ENCODE measurements around the gene LORICRIN.

The LORICRIN gene

DNA sequence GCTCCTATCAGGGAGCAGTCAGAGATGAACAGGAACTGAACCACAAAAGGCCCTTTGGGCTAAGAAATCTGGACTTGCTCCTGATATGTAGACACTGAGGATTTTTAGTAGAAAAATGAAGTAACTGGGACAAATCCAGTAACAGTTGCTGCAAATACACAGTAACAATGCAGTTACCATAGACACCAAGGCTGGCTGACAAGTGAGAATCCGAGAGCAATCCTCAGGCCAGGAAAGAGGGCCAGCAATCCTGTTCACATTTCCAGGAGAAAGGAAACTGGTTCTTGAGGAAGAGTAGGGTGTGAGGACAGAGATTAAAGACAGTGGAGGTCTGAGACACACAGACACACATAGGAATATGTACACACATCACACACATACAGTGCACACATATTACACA, 9.3 kb upstream of the LORICRIN start:
- no peak for DNase-seq

DNA sequence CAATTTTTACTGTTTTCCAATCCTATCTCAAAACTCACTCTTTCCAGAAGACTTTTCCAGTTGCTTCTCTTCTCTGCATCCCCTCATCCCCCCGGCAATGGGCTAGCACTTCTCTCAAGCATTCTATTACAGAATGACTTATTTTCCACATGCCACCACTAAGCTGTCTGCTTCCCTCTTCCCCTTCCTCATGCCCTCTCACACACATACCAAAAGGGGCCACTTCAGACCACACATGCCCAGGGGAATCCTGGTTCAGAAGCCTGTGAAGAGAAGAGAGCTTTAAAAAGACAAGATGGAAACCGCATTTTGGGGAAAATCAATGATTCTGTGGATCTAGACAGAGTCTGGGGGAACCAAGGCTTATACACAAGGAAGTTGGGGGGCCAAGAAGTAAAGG, 8.4 kb upstream of the LORICRIN start:
- no peak for DNase-seq

DNA sequence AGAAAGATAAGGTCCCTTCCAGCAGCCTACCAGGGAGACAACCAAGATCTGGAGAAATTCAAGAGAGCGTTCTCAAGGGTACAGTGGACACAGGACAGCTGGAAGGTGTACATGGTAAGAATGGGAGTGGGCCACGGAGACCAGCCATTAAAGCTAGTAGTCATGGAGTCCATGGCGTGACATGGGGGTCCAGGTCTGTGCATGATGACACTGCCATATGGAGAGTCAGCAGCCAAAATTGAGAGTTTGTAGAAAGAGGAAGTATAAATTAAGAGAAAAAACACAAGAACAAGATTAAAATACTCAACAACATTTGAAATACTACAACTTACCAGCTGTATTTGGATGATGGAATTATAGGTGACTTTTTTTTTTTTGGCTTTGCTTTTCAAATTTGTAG, 7.9 kb upstream of the LORICRIN start:
- no peak for DNase-seq

DNA sequence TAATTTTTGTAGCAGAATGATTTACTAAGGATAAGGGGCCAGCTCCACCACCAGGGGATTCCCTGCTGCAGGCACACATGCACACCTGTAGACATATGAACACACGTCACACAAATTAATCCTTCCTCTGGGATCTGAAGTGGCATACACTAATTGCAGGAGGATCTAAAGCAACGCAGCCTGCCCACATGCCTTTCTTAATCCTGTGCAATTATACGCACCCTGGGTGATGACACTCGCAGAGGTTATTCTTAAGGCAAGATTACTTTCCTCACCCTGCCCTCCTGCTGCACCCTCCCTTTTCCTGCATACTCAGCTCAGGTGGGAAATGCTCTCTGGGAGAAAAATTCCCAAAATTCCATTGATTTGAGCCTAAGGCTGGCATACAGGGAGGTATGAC, 7.5 kb upstream of the LORICRIN start:
- no peak for DNase-seq

DNA sequence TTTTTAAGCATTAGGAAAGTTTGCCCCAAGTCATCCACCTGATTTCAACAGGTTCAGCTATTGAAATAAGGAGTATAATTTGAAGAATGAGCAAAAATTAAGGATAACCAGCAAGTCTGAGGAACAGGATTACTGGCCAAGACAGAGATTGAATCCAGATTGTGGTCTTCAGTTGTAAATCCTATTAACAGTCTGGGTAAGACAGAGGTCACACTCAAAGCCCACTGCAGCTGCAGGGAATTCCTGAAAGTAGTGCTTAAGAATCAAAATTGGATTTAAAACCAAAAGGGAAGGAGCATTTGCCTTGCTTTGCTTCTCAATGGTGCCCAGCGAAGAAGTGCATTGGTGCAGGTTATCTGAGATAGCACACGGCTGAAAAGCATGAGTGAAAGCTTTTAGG, 6.4 kb upstream of the LORICRIN start:
- no peak for DNase-seq

DNA sequence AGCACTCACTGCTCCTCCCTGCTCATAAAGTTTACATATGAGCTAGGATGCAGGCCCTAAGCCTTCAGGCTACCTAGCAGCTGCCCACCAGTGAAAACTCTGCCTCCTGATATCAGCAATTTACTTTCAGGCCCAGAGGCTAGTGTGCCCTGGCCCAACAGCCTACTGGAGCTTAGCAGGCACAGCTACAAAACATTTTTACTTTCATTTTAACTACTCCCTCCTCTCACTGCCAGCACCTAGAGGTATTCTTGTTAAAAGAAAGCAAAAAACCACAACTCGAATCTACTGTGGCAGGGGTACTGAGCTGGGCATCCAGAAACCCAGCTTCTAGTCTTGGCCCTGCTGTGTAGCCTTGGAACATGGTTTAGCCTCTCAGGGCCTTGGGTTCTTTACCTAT, 5.8 kb upstream of the LORICRIN start:
- DNase-seq = peak in 1 of 5 experiments; percentile 83

DNA sequence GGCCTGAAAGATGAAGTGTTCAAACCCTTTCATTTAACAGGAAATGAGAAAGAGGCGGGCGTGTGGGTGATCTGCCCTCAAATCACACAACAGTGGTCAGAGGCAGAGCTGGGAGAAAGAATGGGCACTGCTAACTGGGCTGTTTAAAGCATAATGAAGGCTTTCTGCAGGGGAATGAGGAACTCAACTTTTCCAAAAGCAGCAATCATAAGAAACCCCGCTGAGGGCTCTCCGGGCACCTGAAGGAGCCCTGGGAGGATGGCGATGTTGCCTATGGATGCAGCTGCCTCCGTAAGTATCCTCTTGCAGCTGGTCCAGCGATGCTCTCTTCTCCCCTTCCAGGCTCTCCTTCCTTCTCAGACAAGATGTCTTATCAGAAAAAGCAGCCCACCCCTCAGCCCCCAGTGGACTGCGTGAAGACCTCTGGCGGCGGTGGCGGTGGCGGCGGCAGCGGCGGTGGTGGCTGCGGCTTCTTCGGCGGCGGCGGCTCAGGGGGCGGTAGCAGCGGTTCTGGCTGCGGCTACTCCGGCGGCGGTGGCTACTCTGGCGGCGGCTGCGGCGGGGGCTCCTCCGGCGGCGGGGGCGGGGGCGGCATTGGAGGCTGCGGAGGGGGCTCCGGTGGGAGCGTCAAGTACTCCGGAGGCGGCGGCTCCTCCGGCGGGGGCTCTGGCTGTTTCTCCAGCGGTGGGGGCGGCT, 1.2 kb downstream of the LORICRIN start:
- peak in 1 of 5 experiments; percentile 67 for DNase-seq

DNA sequence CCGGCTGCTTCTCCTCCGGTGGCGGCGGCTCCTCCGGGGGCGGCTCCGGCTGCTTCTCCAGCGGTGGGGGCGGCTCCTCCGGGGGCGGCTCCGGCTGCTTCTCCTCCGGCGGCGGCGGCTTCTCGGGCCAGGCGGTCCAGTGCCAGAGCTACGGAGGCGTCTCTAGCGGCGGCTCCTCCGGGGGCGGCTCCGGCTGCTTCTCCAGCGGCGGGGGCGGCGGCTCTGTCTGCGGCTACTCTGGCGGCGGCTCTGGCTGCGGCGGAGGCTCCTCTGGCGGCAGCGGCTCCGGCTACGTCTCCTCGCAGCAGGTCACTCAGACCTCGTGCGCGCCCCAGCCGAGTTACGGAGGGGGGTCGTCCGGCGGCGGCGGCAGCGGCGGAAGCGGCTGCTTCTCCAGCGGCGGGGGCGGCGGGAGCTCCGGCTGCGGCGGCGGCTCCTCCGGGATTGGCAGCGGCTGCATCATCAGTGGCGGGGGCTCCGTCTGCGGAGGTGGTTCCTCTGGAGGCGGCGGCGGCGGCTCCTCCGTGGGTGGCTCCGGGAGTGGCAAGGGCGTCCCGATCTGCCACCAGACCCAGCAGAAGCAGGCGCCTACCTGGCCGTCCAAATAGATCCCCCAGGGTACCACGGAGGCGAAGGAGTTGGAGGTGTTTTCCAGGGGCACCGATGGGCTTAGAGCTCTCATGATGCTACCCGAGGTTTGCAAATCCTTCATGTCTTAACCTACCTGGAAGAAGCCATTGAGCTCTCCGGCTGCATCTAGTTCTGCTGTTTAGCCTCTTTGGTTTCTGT, 2.0 kb downstream of the LORICRIN start:
- DNase-seq = peak in 3 of 5 experiments; percentile 10 to 56 (median 18)

DNA sequence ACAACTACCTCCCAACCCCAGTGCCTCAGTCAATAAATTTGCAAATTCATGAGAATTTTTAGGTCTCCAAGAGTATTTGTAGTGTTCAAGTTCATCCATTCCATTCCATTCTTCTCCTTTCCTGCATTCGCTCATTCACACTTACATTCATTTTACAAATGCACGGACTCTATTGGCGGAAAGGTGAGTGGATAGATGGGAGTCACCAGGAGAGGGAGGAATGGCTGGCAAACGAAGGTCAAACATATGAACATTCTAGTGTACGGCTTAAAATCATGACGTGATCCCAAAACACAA, 2.5 kb downstream of the LORICRIN start:
- no peak for DNase-seq

DNA sequence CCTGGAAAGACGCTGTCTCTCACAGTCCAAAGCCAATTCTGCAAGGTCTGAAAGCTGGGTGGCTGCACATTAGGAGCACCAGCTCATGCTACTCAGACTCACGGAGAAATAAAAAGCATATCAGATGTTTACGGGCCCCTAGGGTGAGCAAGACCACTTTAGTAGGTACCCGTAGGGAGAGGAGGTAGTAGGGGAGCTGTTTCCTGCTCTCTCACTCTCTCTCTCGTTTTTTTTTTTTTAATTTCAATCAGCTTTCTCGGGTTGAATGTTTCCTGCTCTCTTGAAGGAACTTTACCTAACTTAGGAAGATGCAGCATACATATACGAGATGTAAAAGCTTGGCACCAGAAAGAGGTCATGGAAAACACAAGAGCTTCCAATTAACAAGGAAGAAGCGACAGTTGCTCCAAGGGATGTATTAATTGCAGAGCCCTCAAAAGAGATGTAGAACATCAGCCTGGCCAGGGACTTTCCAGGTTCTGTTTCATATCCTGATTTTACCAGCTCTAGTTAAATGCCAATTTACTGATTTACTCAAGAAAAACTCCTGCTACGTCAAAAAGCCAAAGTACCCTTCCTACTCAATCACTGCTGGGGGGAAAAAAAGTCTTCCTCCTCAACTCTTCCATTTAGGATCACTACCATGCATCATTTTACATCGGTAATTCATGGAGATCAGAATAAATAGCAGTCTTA, 3.1 kb downstream of the LORICRIN start:
- no peak for DNase-seq

DNA sequence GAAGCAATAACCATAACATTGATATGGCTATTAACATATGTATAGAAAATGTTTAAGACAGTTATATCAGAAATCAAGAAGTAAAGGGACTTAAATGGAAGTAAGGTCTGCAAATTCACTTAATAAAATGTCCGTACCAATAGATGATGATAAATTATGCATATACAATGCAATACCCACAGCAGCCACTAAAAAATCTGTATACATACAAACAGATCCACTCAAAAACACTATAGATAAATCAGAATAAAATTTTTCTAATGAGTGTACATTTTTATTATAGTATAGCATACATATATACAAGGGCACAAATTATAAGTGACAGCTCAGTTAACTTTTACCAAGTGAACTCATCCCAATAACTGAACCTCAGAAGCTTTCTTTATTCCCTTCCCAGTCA, 6.0 kb downstream of the LORICRIN start:
- no peak for DNase-seq

DNA sequence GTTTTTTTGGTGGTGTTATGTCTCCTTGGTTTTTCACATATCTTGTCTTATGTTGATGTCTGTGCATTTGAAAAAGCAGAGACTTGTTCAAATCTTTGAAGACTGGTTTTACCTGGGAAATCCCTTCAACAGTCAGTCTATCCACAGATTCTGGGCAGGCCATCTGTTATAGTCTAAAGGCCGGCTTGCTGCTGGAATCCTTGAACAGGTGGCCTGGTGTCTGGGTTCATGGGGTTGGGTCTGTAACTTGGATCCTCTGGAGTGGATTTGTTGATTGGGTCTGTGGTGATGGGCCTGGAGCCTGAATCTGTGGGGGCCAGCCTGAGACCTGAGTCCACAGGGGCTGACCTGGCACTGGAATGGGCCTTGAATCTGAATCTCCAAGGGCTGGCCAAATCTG, 12.2 kb downstream of the LORICRIN start:
- no peak for DNase-seq

DNA sequence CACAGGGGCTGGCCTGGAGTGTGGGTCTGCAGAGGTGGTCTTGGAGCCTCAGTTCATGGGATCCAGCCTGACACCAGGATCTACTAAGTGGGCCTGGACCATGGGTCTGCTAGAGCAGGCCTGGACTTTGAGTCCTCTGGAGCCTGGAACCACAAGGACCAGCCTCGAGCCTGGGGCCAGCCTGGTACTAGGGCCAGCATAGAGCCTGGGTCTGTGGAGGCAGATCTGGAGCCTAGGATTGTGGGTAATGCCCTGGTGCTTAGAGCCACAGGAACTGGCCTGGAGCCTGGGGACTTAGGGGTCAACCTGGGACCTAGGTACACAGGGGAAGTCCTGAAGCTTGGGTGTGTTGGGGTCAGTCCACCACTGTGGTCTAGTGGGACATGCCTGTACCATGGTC, 12.7 kb downstream of the LORICRIN start:
- DNase-seq = no peak

DNA sequence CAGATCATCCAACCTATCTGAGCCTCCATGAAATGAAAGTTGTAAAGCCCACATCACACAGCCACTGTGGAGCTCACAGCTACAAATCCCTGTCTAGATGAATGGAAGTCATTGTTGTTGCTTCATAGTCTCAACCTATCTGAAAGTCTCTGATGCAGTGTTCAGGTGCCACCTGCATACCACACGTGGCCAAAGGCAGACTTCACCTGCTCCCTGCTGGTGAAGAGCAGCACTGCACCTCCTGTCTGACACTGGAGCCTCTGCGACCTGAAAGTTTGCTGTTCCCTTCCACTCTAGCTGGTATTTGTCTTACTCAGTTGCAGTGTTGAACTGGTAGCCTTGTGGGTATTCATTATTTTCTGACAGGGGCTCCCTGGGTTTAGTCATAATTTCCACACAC, 18.4 kb downstream of the LORICRIN start:
- DNase-seq = peak in 3 of 5 experiments; percentile 22 to 75 (median 35)

DNA sequence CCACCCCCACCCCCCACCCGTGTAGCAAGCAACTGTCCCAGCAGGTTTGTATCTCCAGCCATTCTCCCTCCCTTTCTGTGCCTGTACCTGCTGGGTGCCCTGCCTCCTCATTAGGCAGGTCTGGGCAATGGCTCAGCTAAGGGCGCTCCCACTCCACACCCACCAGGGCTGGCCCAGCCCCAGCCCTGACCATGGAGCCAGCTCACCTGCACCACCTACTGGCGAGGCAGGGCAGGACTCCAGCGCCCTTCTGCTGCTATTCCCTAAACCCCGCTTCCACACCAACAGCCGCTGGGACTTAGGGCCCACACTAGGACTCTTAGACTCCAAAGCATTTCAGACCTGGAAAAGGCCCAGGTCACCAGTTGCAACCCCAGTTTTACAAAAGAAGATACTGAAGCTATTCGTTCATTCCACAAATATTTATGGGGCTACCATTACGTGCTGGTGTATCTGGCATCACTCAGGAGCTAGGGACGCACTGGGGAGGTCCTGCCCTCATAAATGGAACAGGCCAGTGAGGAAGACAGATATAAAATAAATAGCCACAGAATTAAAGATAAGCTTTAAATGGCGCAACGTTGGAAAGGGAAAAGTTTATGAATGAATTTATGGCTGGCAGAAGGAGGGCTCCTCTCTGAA, 29.3 kb downstream of the LORICRIN start:
- peak in 1 of 5 experiments; percentile 22 for DNase-seq

DNA sequence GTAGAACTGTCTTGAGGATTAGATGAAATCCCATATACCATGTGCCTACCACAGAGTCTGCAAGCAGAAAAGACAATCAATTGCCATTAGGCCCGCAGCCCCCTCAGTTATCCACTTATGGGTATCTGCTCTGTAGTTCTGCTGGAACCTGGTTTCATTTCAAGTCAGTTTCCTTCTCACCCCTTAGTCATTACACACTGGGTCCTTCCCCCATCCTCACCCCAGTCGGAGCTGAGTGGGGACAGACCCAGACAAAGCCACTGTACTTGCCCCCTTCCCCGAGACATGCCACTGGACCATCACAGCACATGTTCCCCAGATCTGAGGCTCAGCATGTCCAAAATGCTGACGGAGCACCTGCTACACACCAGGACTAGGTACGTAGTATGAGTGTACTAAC, 32.0 kb downstream of the LORICRIN start:
- peak in 1 of 5 experiments; percentile 47 for DNase-seq

DNA sequence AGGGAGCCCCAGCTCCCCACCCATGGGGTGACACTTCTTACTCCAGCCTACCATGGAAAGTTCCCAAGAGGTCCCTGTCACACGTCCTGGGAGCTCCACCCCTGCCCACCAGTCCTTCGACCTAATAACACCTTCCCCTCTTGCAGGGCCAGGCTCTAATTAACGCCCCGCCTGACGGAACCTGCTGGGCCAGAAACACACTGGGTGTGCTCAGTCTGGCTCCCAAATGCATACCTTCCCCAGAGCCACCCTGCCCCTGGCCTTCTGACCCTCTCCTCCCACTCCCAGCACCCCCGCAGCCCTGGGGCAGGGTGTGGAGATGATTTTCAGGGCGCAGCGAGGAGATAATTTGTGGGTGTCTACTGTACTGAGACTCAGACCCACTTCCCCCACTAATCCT, 32.7 kb downstream of the LORICRIN start:
- DNase-seq = no peak

DNA sequence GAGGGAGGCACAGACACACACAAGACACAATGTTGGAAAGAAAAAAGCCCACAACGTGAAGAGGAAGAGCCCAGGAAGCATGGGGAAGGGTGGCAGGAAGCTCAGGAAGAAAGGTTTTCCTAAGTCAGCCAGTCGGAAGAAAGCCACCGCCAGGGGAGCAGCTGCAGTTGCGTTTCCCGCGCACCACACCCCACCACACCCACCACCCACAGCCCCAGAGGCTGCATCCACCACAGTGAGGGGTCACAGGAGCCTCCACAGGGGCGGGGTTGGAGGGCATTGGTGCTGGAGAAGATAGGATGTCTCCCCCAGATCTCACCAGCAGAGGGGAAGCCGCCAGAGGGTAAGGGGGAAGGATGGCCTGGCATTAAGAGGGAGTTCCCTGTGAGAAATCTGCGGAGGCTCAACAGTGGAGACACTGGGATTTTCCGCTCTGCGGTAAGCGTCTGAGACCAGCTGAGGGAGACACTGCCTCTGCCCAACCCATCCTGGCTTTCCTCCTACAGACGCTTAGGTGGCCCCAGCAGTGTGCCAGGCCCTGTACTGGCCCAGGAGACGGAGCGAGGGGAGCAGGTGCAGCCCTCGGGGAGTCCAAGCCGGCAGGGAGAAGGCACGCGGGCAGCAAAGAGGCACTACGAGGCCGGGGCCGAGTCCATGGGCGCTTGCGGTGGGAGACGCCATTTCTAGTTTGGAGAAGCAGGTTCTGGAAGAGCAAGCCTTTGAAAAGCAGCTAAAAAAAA, 33.4 kb downstream of the LORICRIN start:
- DNase-seq = no peak

DNA sequence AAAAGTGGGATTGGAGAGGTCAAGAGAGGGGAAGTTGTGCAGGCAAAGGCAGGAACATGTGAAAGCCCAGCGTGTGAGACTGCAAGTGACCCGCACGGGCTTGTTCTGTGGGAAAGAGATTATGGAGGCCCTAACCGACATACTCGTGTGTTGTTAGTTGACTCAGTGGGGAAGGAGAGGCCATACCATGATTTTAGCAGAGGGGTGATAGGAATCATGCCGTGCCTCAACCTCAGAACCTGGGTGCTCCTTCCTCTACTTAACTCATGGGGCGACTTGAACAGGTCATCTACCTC, 33.9 kb downstream of the LORICRIN start:
- peak in 1 of 5 experiments; percentile 26 for DNase-seq

DNA sequence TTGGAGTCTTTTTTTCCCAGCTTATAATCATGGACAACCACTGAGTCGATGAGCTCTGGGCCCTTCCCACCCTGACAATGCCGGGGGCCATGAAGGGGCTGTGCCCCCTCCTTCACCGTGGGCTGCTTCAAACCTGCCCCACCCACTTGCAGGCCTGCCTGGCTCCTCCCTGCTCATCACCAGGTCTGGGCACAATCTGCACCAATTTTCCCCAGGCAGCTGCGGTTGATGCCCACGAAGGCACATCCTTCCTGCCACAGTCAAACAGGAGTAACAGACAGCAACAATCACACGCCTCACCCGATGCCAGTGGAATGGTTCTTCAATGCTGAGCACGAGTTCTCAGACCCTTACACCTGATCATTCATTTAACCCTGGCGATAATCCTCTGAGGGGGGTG, 34.4 kb downstream of the LORICRIN start:
- DNase-seq = peak in 1 of 5 experiments; percentile 74

DNA sequence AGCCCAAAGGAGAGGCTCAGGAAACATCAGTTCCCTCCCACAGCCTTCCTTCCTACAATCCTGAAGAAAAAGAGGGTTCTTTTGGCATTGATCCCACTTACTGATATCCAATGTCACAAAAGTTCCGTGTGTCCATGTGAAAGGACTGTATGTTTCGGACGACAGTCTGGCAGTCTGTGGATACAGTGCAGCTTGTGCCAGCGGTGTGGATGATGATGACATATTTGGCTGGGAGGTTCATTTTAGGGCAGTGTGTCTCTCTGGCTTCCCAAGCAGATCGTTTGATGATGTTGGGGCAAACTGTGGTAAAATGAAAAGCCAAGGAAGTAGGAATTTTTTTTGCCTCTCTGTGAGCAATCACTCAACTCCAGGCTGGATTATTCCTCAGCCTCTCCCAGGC, 42.8 kb downstream of the LORICRIN start:
- DNase-seq = no peak

DNA sequence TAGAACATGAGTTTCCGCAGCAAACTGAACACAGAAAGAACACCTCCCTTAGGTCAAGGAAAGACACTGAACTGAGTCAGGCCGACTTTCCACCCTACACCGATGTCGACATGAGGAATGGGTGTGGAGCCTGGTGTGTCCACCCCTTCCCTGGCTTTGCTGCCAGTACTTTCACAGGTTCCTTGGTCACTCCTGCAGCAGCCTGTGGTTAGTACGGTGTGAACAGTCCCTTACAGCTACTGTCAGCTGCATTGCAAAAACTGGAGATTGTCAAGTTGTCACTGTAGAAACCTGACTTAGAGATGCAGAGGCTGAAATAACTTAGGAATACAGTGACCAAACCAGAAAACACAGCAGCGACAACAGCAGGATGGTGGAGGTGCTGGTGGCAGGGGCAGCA, 46.2 kb downstream of the LORICRIN start:
- DNase-seq = no peak
